ENCODE measurements around the gene CHIT1. TPM values are rescaled to one million over a fixed set of nuclear protein-coding genes. Genes with fewer than 3 reads are reported as not detected.

Gene CHIT1
- total and polyA plus RNA-seq, 9 of the 15 experiments (the other 6 are each of a cell fraction or from before 2014, with no cell fraction given) = not detected

- no peak for TF ChIP-seq HMGXB4 (CRISPR knock-in tag; IDR thresholded peaks at IDR 0.05)
- no peak for TF ChIP-seq KDM4B (IDR thresholded peaks at IDR 0.05; ENCODE audit: borderline replicate concordance in 2 of 2, low read depth in 1 of 2)
- TF ChIP-seq CXXC5 (CRISPR knock-in tag; IDR thresholded peaks at IDR 0.05) = peak; percentile 61
- no peak for TF ChIP-seq ELF1 (tag; IDR thresholded peaks at IDR 0.05)
- TF ChIP-seq, protein P1, sequence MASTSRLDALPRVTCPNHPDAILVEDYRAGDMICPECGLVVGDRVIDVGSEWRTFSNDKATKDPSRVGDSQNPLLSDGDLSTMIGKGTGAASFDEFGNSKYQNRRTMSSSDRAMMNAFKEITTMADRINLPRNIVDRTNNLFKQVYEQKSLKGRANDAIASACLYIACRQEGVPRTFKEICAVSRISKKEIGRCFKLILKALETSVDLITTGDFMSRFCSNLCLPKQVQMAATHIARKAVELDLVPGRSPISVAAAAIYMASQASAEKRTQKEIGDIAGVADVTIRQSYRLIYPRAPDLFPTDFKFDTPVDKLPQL (IDR thresholded peaks at IDR 0.05; ENCODE audit: extremely low read depth, insufficient read length) = no peak
- TF ChIP-seq JUN (IDR thresholded peaks at IDR 0.05; ENCODE audit: borderline replicate concordance, low read depth, low read length) = no peak
- no peak for TF ChIP-seq JUN (CRISPR knock-in tag; IDR thresholded peaks at IDR 0.05; ENCODE audit: borderline replicate concordance)
- TF ChIP-seq CREB3 (tag; conservative IDR thresholded peaks at IDR 0.05; ENCODE audit: low read depth) = no peak
- TF ChIP-seq REST (IDR thresholded peaks at IDR 0.05; ENCODE audit: borderline replicate concordance) = peak; percentile 98
- no peak for TF ChIP-seq REST (CRISPR knock-in tag; IDR thresholded peaks at IDR 0.05; ENCODE audit: low read depth)
- TF ChIP-seq CBFA2T2 (conservative IDR thresholded peaks at IDR 0.05) = 0 out of 2 replicates have a peak, but pooled peaks have one; percentile 25
- no peak for TF ChIP-seq MCM3 (IDR thresholded peaks at IDR 0.05)
- TF ChIP-seq MBD2 (IDR thresholded peaks at IDR 0.05; ENCODE audit: borderline replicate concordance, low read depth) = no peak
- no peak for TF ChIP-seq ZFP30 (CRISPR knock-in tag; IDR thresholded peaks at IDR 0.05; ENCODE audit: borderline replicate concordance)
- no peak for TF ChIP-seq COPS2 (conservative IDR thresholded peaks at IDR 0.05)
- TF ChIP-seq MTA1 (IDR thresholded peaks at IDR 0.05; ENCODE audit: borderline replicate concordance) = no peak
- peak in 1 of 2 experiments; percentile 47; a peak in 1 of 4 replicates for TF ChIP-seq RCOR1 (IDR thresholded peaks at IDR 0.05; ENCODE audit: borderline replicate concordance in 1 of 2, low read depth in 2 of 2, low read length in 2 of 2)
Measured at GRCh38 chr1:203273206-203273868, 43.9 kb upstream of the CHIT1 start (continued).
